IMR-90 (cell line): ENCODE results near the gene CCDC134. TPM values are rescaled to one million over a fixed set of nuclear protein-coding genes. Genes with fewer than 3 reads are reported as not detected.

Experiments
- ATAC-seq: fragments of 200-7000 bp; cut with Tn5 transposase; 2 replicates; pipeline ENCODE4 v1.9.1; 2020; ENCODE audit warnings: low read depth, mild to moderate bottlenecking, moderate library complexity
- BruUV-seq: library from RNA; stranded (reverse); fragments of 400-500 nt; replicated peaks from 2 replicates; lab custom pipeline; 2021; lab: Mats Ljungman, UMichigan
- CTCF ChIA-PET: fragments of 300-600 bp; formaldehyde crosslinking; extraction: SDS; loops from one replicate; lab custom pipeline; 2021; ENCODE audit warnings: antibody characterized with exemption; lab: Yijun Ruan, JAX
- POLR2A ChIA-PET: fragments of 300-600 bp; sonication (Branson Sonifier 250); formaldehyde crosslinking; loops from one replicate; lab custom pipeline; 2022; ENCODE audit warnings: antibody characterized with exemption; ENCODE audit not compliant: unreplicated experiment; lab: Charles Lee
- DNase-seq: peaks from one replicate; pipeline ENCODE4 v3.0.0; 2013
- H2AFZ ChIP-seq: replicated peaks from 2 replicates; pipeline ENCODE3; 2013; ENCODE audit warnings: low read length, mild to moderate bottlenecking; ENCODE audit not compliant: poor library complexity
- H2AK5ac ChIP-seq: 2 replicates; pipeline ENCODE4 v1.6.1; 2013; ENCODE audit warnings: low read depth, low read length, inconsistent platforms
- H2AK9ac ChIP-seq: replicated peaks from 2 replicates; pipeline ENCODE3; 2013; ENCODE audit warnings: mild to moderate bottlenecking, low read depth, low read length, moderate library complexity; ENCODE audit not compliant: poor library complexity
- H2BK120ac ChIP-seq: 2 replicates; pipeline ENCODE4 v1.6.1; 2013; ENCODE audit warnings: low read depth, low read length, inconsistent platforms
- H2BK15ac ChIP-seq: 3 replicates; pipeline ENCODE4 v1.6.1; 2013; ENCODE audit warnings: low read depth, low read length, inconsistent platforms
- H2BK20ac ChIP-seq: 2 replicates; pipeline ENCODE4 v1.6.1; 2013; ENCODE audit warnings: low read depth, mild to moderate bottlenecking, inconsistent platforms, low read length, moderate library complexity
- H2BK5ac ChIP-seq: 2 replicates; pipeline ENCODE4 v1.6.1; 2013; ENCODE audit warnings: mild to moderate bottlenecking, low read depth, low read length, inconsistent platforms; ENCODE audit not compliant: poor library complexity, severe bottlenecking
- H3K14ac ChIP-seq: replicated peaks from 2 replicates; pipeline ENCODE4 v1.6.1; 2013; ENCODE audit warnings: low read depth, low read length, inconsistent platforms
- H3K18ac ChIP-seq: 2 replicates; pipeline ENCODE4 v1.6.1; 2013; ENCODE audit warnings: low read depth, low read length, control low read depth
- H3K23ac ChIP-seq: 2 replicates; pipeline ENCODE4 v1.6.1; 2013; ENCODE audit warnings: low read depth, low read length, inconsistent platforms
- H3K27ac ChIP-seq: 2 replicates; pipeline ENCODE4 v1.5.1; 2013; ENCODE audit warnings: mild to moderate bottlenecking, control low read depth, low read length; ENCODE audit not compliant: insufficient read depth
- H3K27me3 ChIP-seq: 2 replicates; pipeline ENCODE4 v1.6.1; 2013; ENCODE audit warnings: low read length; ENCODE audit not compliant: control insufficient read depth, insufficient read depth
- H3K36me3 ChIP-seq: 2 replicates; pipeline ENCODE4 v1.6.1; 2013; ENCODE audit warnings: low read length, mixed read lengths; ENCODE audit not compliant: control insufficient read depth, insufficient read depth
- H3K4ac ChIP-seq: 2 replicates; pipeline ENCODE4 v1.6.1; 2013; ENCODE audit warnings: low read depth, low read length, inconsistent platforms
- H3K4me1 ChIP-seq: 2 replicates; pipeline ENCODE4 v1.6.1; 2013; ENCODE audit warnings: low read length, mixed read lengths; ENCODE audit not compliant: control insufficient read depth, insufficient read depth
- H3K4me2 ChIP-seq: 2 replicates; pipeline ENCODE4 v1.6.1; 2013; ENCODE audit warnings: low read depth, mild to moderate bottlenecking, control low read depth, low read length, moderate library complexity
- H3K4me3 ChIP-seq: 2 replicates; pipeline ENCODE4 v1.5.1; 2013; ENCODE audit warnings: low read depth, mild to moderate bottlenecking, control low read depth, low read length, moderate library complexity; ENCODE audit not compliant: insufficient read depth
- H3K56ac ChIP-seq: 2 replicates; pipeline ENCODE4 v1.6.1; 2013; ENCODE audit warnings: low read length, inconsistent platforms; ENCODE audit not compliant: insufficient read depth; ENCODE audit errors: extremely low read depth
- H3K79me1 ChIP-seq, 2 experiments: 2 replicates each; pipeline ENCODE4 v1.6.1; 2013; ENCODE audit warnings: low read length in 2 of 2, inconsistent platforms in 1 of 2, low read depth in 1 of 2
- H3K9ac ChIP-seq: 2 replicates; pipeline ENCODE4 v1.6.1; 2013; ENCODE audit warnings: low read depth, low read length, control low read depth
- H3K9me1 ChIP-seq: 2 replicates; pipeline ENCODE4 v1.6.1; 2013; ENCODE audit warnings: low read length, inconsistent platforms; ENCODE audit not compliant: insufficient read depth
- H3K9me3 ChIP-seq: 2 replicates; pipeline ENCODE4 v1.6.1; 2013; ENCODE audit warnings: low read length; ENCODE audit not compliant: control insufficient read depth, insufficient read depth
- H4K20me1 ChIP-seq: 2 replicates; pipeline ENCODE4 v1.6.1; 2013; ENCODE audit warnings: low read length, inconsistent platforms; ENCODE audit not compliant: insufficient read depth
- H4K5ac ChIP-seq: 2 replicates; pipeline ENCODE4 v1.6.1; 2013; ENCODE audit warnings: mild to moderate bottlenecking, low read depth, low read length, control low read depth
- H4K8ac ChIP-seq, 2 experiments: 2 replicates each; pipeline ENCODE4 v1.6.1; 2013; ENCODE audit warnings: low read depth in 2 of 2, low read length in 2 of 2, control low read depth in 1 of 2, inconsistent platforms in 1 of 2
- H4K91ac ChIP-seq: 2 replicates; pipeline ENCODE4 v1.6.1; 2013; ENCODE audit warnings: low read depth, low read length, inconsistent platforms; ENCODE audit not compliant: insufficient read depth
- FOS ChIP-seq: fragments of 150-350 bp; IDR thresholded peaks from 2 replicates; pipeline ENCODE4 v1.6.1; 2016; ENCODE audit warnings: low read depth, low read length
- POLR2A ChIP-seq: IDR thresholded peaks from 2 replicates; pipeline ENCODE4 v1.6.1; 2012; ENCODE audit warnings: mild to moderate bottlenecking, low read depth, low read length
- RCOR1 ChIP-seq: IDR thresholded peaks from 2 replicates; pipeline ENCODE4 v1.6.1; 2012; ENCODE audit warnings: mild to moderate bottlenecking, low read length, improper control_type of control experiment; ENCODE audit not compliant: insufficient replicate concordance
- RFX5 ChIP-seq: IDR thresholded peaks from 2 replicates; pipeline ENCODE4 v1.8.0; 2012; ENCODE audit warnings: low read depth, mild to moderate bottlenecking, low read length, moderate library complexity
- WGBS, 2 experiments: methylation state at CpG; one replicate each; pipeline versions ENCODE4 v1.1.5 to v1.1.7; 2013; ENCODE audit warnings: missing lambda C conversion rate in 2 of 2; ENCODE audit not compliant: insufficient read length in 1 of 2; ENCODE audit errors: extremely low coverage in 2 of 2; 5-methylcytosine and 5-hydroxymethylcytosine counted together
- dilution Hi-C: fragments of 300-500 bp; cut with HindIII; formaldehyde crosslinking; loops from one replicate; pipeline ENCODE4 v1.14.3; 2018; ENCODE audit warnings: low sequenced_read_pairs; ENCODE audit not compliant: unreplicated experiment
- in situ Hi-C: fragments of 300-500 bp; cut with MboI; formaldehyde crosslinking; loops from 3 replicates; pipeline ENCODE4 v1.14.3; 2019; ENCODE audit warnings: low sequenced_read_pairs, inconsistent platforms, mixed read lengths
- intact Hi-C: fragments of 100-400 bp; cut with micrococcal nuclease; formaldehyde crosslinking; loops from 2 replicates; pipeline ENCODE4 v1.10.0; 2022
- polyA plus RNA-seq, 3 experiments: library from polyadenylated mRNA; depleted of rRNA; stranded (reverse); fragments of >200 nt; gene quantifications; 2 replicates each; pipeline ENCODE4 v1.2.3, GENCODE V29; 2012; ENCODE audit warnings: low replicate concordance in 1 of 3
- total RNA-seq: library from RNA; depleted of rRNA; stranded (reverse); fragments of >200 nt; gene quantifications from 2 replicates; pipeline ENCODE4 v1.2.3, GENCODE V29; 2012
- TF ChIP-seq, protein P1 (sequence below): conservative IDR thresholded peaks from 2 replicates; pipeline ENCODE4 v1.5.1; 2012; ENCODE audit warnings: mild to moderate bottlenecking, low read depth, low read length, improper control_type of control experiment
- TF ChIP-seq, protein P2 (sequence below): fragments of 150-350 bp; IDR thresholded peaks from 2 replicates; pipeline ENCODE4 v1.6.1; 2016; ENCODE audit warnings: low read depth, mild to moderate bottlenecking, low read length, moderate library complexity, borderline replicate concordance

The CCDC134 gene
- total and polyA plus RNA-seq, 2 of the 4 experiments (the other 2 are of a cell fraction): 5.1 to 7.0 TPM

DNA sequence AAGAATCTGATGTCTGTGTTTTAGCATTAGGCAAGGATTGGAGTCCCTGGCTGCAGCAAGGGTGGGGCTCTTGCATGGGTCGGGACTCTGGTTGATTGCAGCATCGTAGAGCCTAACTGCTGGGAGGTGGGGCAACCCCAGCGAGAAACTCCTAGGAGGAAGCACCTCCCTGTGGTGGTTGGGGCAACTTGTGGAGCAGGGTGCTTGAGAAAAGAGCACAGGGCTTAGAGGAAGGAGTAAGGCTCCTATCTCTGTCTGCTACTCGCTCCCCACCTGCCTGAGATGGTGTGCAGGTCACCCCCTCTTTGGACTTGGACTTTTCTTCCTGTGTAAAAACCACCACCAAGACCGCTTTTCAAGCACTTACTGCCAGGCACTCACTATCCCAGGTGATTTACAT, 48.0 kb downstream of the CCDC134 start:
- Histone ChIP-seq H2AK5ac (no peak overlapping the region), H2BK20ac (no peak overlapping the region), H4K20me1 (peaks cover 46% of the 10 kb centered on the region; the same call in 1 of the 2 replicates), H3K4me1 (peaks cover 3% of the 10 kb centered on the region; the same call in 1 of the 2 replicates), H3K9ac (no peak overlapping the region), H3K79me1 (peaks cover 27 to 58% of the 10 kb centered on the region in 2 experiments), H3K9me3 (no peaks in the 10 kb centered on the region), H3K4me2 (no peak overlapping the region), H3K4ac (no peak overlapping the region), H4K8ac (no peak overlapping the region), H3K23ac (no peak overlapping the region), H2AFZ (no peak overlapping the region), H2BK5ac (no peak overlapping the region), H3K27me3 (no peaks in the 10 kb centered on the region), H3K36me3 (no peaks in the 10 kb centered on the region), H2AK9ac (no peak overlapping the region), H3K18ac (no peak overlapping the region), H3K27ac (no peak overlapping the region), H3K4me3 (no peak overlapping the region), H2BK120ac (no peak overlapping the region), H4K91ac (no peak overlapping the region), H3K14ac (no peak overlapping the region), H3K56ac (no peak overlapping the region), H2BK15ac (no peak overlapping the region), H4K5ac (no peak overlapping the region), H3K9me1 (peaks cover 12% of the 10 kb centered on the region)
- WGBS, 2 experiments: 50% methylated on average over 2 of the region's 5 CpGs; no CpG with 5 or more reads in 1 of the 2 experiments
- ATAC-seq (no peak), DNase-seq (no peak)
- dilution Hi-C loops (no loop called here), intact Hi-C loops (no loop called here), in situ Hi-C loops (no loop called here)
- no TSS peak for BruUV-seq
- CTCF ChIA-PET: no interaction called here
- TF ChIP-seq, protein P1, sequence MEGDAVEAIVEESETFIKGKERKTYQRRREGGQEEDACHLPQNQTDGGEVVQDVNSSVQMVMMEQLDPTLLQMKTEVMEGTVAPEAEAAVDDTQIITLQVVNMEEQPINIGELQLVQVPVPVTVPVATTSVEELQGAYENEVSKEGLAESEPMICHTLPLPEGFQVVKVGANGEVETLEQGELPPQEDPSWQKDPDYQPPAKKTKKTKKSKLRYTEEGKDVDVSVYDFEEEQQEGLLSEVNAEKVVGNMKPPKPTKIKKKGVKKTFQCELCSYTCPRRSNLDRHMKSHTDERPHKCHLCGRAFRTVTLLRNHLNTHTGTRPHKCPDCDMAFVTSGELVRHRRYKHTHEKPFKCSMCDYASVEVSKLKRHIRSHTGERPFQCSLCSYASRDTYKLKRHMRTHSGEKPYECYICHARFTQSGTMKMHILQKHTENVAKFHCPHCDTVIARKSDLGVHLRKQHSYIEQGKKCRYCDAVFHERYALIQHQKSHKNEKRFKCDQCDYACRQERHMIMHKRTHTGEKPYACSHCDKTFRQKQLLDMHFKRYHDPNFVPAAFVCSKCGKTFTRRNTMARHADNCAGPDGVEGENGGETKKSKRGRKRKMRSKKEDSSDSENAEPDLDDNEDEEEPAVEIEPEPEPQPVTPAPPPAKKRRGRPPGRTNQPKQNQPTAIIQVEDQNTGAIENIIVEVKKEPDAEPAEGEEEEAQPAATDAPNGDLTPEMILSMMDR: no peak
- TF ChIP-seq FOS (no peak), RFX5 (no peak), RCOR1 (no peak), POLR2A (no peak)
- TF ChIP-seq, protein P2, sequence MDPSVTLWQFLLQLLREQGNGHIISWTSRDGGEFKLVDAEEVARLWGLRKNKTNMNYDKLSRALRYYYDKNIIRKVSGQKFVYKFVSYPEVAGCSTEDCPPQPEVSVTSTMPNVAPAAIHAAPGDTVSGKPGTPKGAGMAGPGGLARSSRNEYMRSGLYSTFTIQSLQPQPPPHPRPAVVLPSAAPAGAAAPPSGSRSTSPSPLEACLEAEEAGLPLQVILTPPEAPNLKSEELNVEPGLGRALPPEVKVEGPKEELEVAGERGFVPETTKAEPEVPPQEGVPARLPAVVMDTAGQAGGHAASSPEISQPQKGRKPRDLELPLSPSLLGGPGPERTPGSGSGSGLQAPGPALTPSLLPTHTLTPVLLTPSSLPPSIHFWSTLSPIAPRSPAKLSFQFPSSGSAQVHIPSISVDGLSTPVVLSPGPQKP: no peak
- POLR2A ChIA-PET: no interaction called here
